Activated T-cell treated with anti-CD3 and anti-CD28 coated beads, Interleukin-2, amount 50 U/mL, for 48 hours (primary cell): ENCODE measurements around the gene MPZL1.

Experiments
- DNase-seq, 2 experiments: peaks; one replicate each; pipeline ENCODE4 v3.0.0-alpha.2; 2020

The MPZL1 gene

DNA sequence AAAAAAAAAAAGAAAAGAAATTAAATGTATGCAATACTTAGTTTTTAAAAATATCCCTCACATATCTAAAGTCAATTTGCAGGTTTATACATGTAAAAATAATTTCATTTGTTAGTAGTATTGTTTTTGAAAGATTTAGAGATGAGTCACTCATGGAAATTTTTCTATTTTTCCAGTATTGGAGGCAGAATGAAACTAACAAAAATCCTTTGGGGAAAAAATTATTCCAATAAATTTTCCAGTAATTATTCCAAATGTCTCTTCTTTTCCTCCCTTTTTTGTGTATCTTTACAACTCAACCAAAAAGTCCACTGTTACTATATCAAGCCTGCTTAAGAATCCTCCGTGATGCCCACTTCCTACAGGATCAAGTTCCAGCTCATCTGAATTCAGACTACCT, 29.9 kb downstream of the MPZL1 start:
- DNase-seq = no peak

- DNase-seq = no peak
Measured at GRCh38 chr1:167752219-167752985, 30.6 kb downstream of the MPZL1 start.

DNA sequence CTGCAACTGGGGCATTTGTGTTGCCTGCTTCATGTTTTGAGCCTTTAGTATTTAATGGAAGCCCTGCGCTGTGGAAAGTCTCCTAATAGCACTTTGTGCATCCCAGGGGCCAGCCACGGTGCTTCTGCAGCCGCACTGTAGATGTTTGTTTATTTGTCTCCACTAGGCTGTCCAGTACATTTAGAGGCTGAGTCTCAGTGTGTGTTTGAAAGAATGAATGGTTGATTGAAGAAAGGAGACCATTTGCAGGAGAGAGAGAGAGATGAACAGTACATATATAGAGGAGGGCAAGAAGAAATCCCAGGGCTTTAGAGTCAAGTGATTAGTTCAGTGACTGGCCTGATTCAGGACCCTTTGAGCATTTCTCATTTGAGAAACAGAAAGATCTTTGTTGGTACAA, 33.9 kb downstream of the MPZL1 start:
- DNase-seq = no peak

DNA sequence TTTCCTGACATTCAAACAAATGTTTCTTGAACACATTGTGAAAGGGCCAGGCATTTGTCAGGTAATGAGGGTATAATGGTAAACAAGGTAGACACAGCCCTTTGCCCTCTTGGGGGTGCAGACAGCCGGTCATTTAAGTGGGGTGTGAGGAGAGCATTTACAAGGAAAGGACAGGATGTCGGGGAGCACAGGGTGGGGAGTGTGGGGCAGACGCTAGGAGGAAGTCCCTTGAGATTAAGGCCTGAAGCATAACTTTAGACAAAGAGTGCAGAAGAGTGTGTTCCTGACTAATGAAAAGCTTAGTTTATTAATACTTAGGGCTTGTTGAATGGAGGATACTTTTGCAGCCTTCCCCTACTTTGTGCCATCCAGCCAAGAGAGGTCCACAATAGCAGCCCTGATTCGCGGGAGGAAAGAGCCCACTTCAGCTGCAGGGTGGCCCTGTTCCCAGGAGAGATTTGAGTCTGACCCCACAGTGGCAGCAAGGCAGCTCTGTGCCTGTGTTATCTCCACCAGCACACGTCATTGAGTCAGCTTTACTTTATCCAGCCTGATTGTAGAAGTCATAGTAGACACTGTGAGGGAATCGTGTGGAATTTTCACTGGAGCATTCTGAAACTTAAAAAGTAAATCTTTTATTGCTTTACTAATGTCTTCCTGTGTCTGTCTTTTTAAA, 35.1 kb downstream of the MPZL1 start:
- DNase-seq = no peak

- no peak for DNase-seq
Measured at GRCh38 chr1:167757433-167758309, 35.9 kb downstream of the MPZL1 start.

GRCh38 chr1:167761400-167761799, 39.6 kb downstream of the MPZL1 start:
- DNase-seq = no peak

DNA sequence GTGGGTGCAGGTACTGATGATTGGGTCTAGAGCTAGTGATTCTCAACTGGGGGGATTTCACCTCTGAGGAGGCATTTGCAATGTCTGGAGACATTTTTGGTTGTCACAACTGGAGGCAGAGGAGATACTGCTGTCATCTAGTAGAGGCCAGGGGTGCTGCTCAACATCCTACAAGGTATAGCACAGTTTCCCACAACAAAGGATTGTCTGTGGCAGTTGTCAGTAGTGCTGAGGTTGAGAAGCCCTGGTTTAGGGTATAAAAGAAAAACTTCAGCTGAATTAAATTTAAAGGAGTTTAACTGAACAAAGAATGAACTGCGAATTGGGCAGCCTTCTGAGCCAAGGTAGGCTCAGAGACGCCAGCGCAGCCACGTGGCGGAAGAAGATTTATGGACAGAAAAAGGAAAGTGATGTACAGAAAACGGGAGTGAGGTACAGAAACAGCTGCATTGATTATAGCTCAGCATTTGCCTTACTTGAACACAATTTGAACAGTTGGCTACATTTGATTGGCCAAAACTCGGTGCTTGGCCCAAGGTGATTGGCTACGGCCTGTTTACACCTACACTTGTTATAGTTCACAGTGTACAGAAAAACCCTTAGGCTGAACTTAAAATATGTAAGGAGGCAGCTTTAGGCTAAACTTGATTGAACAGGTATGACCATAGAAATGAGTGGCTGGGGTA, 40.4 kb downstream of the MPZL1 start:
- no peak for DNase-seq

DNA sequence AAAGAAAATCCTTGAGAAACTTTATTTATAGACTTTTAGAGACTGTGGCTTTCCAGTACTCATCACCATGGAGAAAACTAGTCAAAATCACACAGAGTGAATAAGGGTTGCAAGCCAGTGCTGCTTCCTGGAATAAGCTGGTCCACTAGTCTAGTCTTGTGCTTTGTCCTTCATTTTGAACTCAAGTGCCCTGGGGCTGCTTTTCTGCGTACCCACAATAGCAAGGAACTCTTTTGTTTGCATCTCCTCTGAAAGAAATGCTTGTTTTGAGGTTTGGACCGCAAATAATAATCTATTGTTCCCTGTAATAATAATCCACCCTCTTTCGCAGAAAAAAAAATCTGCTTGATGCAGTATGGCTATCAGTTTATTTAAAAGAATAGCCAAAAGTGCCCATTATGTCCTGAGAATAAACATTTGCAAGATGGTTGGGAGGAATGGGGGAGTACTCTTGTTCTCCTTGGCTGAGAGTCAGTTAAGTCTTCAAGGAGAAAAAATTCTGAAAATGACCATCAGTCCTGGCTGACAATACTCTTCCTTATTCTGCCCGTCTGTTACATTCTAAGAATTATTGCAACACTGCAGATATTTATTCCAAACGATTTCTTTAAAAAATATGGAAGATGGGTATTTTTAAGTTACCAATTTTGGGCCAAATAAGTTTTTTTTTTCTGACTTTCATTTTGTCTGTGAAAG, 41.9 kb downstream of the MPZL1 start:
- no peak for DNase-seq

GRCh38 chr1:167764458-167765330, 42.9 kb downstream of the MPZL1 start:
- no peak for DNase-seq

DNA sequence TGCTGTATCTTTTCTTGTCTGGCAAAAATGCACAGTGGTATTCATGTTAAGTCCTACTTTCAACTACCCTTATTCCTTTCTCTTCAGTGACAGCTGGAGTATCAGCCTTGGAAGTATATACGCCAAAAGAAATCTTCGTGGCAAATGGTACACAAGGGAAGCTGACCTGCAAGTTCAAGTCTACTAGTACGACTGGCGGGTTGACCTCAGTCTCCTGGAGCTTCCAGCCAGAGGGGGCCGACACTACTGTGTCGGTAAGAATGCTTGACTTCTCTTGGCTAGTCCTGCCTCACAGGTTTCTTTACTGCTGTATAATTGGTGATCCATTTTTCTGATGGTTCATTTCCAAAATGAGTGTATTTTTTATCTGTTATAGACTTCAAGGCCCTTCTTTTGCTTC, 43.7 kb downstream of the MPZL1 start:
- no peak for DNase-seq

DNA sequence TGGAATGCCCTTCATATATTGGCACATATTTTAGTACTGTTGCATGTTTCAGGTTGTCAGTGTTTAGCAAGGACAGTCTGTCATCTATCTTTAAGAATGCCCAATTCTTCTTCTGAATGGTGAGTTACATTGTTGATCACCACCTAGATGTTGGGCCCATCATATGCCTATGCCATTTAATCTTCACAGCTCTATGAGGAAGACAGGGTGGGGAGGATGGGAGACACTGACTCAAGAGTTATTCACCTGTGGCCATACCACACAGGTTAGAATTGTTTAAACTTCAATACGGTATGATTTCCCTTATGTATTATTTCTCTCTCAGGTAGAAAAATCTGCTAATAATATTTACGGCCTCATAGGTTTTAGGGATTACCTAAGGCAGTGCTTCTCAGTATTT, 44.8 kb downstream of the MPZL1 start:
- DNase-seq = no peak

DNA sequence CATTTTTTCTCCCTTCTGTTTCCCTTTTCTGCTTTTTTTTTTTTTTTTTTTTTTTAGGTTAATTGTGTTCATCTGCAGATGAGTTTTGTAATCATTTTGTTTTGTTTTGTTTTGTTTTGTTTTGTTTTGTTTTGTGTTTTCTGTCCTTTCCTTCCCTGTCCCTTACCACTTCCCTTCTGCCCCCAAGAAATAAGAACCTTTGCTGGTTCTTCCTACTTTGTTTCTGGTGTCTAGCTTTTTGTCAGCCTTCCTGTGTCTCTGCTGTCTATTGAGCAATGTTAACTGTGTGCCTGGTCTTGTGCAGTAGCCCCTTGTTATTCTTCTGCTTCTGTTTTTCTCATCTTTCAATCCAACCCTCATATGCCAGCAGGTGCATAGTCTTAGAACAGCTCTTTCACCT, 46.0 kb downstream of the MPZL1 start:
- DNase-seq = no peak

DNA sequence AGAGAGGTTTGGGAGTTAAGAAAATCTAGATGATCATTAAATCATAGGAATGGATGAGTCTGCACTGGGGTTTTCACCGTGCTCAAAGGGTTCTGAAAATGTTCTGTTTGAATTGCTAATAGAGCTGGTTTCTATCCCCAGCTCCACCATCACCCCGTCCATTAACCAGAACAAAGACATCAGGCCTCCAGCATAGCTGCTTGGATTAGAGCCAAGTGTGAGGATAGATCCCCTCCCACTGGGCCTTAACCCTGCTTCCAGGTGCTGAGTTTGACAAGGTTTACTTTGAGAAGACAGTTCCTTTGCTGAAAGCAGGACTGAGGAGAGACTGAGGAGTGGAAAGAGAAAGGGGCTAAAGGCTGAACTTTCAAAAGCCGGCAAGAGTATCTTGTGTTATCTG, 48.3 kb downstream of the MPZL1 start:
- no peak for DNase-seq

DNA sequence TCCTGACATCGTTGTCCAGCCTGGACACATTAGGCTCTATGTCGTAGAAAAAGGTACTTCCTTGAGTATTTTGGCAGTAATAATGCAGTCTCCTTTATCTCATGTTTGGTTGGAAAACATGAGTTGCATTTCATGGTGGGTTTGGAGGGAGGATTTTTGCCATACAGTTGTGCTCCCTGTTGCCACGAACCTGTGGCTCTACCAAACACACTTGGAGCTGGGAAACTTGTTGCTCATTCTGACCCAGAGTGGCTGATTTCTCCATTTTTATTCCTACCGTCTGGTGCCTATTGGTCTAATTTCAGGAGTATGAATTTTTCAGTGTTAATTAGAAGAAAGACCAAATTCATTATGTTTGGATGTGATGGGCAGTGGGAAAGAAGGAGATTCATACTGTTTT, 50.7 kb downstream of the MPZL1 start:
- no peak for DNase-seq

DNA sequence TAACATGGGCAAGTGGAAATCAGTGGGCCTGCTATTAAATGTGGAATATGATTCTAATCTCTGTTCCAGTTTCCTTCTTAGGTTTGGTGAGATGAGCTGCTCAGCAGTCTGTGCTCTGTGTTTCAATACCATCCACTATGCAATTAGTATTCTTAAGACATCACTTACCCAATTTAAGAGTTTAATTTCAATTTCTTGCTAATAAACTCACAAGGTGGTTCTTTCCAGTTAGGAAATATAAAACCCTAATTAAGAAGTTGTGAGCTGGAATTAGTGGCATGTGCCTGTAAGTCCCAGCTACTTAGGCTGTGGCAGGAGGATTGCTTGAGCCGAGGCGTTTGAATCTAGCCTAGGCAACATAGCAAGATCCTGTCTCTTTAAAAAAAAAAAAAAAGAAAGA, 51.7 kb downstream of the MPZL1 start:
- no peak for DNase-seq

DNA sequence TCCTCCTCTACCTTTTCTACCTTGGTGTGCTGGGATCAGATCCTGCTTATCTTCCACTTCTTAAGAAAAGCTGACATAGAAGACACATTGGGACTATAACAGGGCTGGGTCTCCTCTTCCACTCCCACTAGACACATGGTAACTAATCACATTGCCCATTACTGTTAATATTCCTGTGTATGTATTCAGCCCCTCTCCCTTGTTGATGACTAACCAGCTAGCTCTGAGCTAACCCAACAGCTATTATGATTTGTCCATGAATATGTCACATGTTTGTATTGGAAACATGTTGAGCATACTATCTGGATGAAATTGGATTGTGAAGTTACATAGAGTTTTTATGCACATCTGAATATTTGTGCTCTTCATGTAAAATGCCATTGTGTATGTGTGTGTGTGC, 52.9 kb downstream of the MPZL1 start:
- DNase-seq = no peak

DNA sequence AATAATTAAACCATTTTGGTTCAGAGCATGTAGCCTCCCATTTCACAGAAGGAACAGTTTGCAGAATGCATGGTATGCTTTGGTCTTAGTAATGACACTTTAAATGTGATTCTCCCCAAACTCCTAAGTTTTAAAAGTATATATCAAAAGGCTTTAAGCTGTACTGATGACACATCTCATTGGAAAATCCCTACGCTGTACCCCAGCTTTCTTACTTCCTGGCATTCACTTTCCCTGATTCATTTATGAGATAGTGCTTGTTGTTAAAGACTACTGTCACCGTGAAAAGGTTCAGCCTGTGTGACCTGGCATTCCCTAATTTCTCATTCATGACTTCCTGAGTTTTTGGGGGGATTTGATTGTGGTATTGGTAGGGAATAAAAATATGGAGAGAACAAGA, 53.4 kb downstream of the MPZL1 start:
- no peak for DNase-seq

DNA sequence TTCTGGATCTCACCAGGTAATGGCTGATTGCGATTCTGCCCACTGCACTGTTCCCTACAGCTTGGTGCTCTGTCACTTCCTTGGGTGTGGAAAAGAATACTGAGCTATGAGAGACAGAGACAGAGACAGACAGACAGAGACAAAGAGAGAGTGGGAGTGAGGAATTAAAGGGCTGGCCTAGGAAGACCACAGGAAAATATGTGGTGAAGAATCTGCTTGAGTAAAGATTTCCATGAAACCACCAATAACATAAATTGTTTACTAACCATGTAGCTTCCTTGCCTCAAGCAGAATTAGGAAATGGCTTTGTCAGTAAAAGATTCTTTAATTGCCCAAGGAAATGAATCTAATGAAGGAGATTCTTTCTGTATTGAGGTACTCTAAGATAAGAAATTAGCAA, 54.4 kb downstream of the MPZL1 start:
- no peak for DNase-seq

- no peak for DNase-seq
Measured at GRCh38 chr1:167776616-167777268, 55.0 kb downstream of the MPZL1 start.

DNA sequence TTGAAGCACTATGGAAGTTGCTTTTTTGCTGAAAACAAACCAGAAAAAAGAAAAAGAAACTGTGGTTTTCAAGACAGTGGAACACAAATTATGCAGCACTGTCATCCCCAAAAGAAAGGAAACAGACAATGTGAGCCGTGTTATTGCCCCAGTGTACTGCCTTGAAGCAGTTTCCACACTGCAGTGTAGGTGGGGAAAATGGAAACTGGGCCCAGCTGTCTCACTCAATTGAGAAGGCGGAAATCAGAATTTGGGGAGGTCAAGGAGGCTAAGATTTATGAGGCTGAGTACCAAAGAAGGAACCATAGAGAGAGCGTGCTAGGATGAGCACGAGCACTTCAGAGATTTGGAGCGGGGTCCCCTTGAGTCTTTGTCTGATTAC, 55.5 kb downstream of the MPZL1 start:
- DNase-seq = no peak

DNA sequence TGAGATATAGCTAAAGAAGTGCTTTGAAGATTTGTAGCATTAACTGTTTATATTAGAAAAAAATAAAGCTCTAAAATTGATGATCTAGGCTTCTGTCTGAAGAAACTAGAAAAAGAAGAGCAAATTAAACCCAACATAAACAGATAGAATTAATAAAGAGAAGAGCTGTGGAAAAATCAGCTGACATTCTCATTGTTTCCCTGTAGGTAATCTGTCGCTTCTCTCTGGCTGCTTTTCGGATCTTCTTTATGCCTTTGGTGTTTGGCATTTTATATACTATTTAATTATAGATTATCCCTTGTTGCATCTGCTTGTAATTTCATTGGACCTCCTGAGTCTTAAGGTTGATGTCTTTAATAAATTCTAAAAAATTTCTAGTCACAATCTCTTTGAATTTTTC, 59.8 kb downstream of the MPZL1 start:
- no peak for DNase-seq
